HL-60 (cell line): ENCODE measurements around the gene FBXO21.

Experiments used
- DNase-seq, 2 experiments: peaks; one replicate each; pipeline ENCODE4 v3.0.0-alpha.2; 2010 to 2020; ENCODE audit warnings: low read depth in 1 of 2, low spot score in 1 of 2
- H3K27ac ChIP-seq: fragments of 250-450 bp; sonication (Bioruptor Pico); replicated peaks from 2 replicates; pipeline ENCODE4 v1.5.1; 2020; ENCODE audit warnings: mild to moderate bottlenecking, moderate library complexity
- H3K27me3 ChIP-seq: fragments of 250-450 bp; sonication (Bioruptor Pico); 2 replicates; pipeline ENCODE4 v1.5.1; 2021; ENCODE audit warnings: mild to moderate bottlenecking, moderate library complexity; ENCODE audit not compliant: insufficient read depth, poor library complexity, severe bottlenecking
- H3K4me3 ChIP-seq: replicated peaks from 2 replicates; pipeline ENCODE4 v1.5.1; 2011; ENCODE audit warnings: mild to moderate bottlenecking, control low read depth, low read length; ENCODE audit not compliant: insufficient read depth
- GABPA ChIP-seq: IDR thresholded peaks from 2 replicates; pipeline ENCODE4 v1.6.1; 2012; ENCODE audit warnings: low read depth
- POLR2AphosphoS5 ChIP-seq: IDR thresholded peaks from 2 replicates; pipeline ENCODE4 v1.6.1; 2012; ENCODE audit warnings: low read depth
- SPI1 ChIP-seq: IDR thresholded peaks from 2 replicates; pipeline ENCODE4 v1.6.1; 2012; ENCODE audit warnings: low read depth, mild to moderate bottlenecking, borderline replicate concordance
- TF ChIP-seq, protein P1 (sequence below): IDR thresholded peaks from 2 replicates; pipeline ENCODE4 v1.6.1; 2012; ENCODE audit warnings: low read depth; ENCODE audit not compliant: insufficient replicate concordance
- TF ChIP-seq, protein P2 (sequence below): IDR thresholded peaks from one replicate; pipeline ENCODE4 v1.5.1; 2011; ENCODE audit warnings: low read length, control low read depth, inconsistent platforms; ENCODE audit not compliant: insufficient read depth

The FBXO21 gene

DNA sequence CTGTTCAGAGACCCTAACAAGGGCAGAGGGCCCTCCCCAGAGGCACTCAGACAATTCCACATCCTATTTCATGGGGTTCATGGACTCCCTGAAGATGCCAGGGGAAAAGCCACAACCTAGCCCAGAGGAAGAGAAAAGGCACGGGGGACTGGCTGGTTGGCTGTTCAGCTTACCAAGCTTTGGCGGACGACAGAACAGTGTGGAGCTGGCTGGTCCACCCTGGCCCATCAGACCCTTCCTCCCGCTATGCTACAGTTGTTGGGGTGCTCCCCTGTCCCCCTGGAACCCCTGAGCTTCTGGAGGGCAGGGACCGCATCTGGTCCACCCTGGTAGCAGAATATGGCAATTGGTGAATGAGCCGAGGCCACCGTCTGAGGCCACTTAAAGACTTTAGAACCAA, 97.4 kb downstream of the FBXO21 start:
- DNase-seq, result no peak
- Histone ChIP-seq H3K27ac (no peak overlapping the region), H3K27me3 (no peaks in the 10 kb centered on the region), H3K4me3 (no peak overlapping the region)
- TF ChIP-seq SPI1 (no peak), GABPA (no peak), POLR2AphosphoS5 (no peak)
- TF ChIP-seq, protein P1, sequence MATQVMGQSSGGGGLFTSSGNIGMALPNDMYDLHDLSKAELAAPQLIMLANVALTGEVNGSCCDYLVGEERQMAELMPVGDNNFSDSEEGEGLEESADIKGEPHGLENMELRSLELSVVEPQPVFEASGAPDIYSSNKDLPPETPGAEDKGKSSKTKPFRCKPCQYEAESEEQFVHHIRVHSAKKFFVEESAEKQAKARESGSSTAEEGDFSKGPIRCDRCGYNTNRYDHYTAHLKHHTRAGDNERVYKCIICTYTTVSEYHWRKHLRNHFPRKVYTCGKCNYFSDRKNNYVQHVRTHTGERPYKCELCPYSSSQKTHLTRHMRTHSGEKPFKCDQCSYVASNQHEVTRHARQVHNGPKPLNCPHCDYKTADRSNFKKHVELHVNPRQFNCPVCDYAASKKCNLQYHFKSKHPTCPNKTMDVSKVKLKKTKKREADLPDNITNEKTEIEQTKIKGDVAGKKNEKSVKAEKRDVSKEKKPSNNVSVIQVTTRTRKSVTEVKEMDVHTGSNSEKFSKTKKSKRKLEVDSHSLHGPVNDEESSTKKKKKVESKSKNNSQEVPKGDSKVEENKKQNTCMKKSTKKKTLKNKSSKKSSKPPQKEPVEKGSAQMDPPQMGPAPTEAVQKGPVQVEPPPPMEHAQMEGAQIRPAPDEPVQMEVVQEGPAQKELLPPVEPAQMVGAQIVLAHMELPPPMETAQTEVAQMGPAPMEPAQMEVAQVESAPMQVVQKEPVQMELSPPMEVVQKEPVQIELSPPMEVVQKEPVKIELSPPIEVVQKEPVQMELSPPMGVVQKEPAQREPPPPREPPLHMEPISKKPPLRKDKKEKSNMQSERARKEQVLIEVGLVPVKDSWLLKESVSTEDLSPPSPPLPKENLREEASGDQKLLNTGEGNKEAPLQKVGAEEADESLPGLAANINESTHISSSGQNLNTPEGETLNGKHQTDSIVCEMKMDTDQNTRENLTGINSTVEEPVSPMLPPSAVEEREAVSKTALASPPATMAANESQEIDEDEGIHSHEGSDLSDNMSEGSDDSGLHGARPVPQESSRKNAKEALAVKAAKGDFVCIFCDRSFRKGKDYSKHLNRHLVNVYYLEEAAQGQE, result no peak
- TF ChIP-seq, protein P2, sequence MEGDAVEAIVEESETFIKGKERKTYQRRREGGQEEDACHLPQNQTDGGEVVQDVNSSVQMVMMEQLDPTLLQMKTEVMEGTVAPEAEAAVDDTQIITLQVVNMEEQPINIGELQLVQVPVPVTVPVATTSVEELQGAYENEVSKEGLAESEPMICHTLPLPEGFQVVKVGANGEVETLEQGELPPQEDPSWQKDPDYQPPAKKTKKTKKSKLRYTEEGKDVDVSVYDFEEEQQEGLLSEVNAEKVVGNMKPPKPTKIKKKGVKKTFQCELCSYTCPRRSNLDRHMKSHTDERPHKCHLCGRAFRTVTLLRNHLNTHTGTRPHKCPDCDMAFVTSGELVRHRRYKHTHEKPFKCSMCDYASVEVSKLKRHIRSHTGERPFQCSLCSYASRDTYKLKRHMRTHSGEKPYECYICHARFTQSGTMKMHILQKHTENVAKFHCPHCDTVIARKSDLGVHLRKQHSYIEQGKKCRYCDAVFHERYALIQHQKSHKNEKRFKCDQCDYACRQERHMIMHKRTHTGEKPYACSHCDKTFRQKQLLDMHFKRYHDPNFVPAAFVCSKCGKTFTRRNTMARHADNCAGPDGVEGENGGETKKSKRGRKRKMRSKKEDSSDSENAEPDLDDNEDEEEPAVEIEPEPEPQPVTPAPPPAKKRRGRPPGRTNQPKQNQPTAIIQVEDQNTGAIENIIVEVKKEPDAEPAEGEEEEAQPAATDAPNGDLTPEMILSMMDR, result no peak

DNA sequence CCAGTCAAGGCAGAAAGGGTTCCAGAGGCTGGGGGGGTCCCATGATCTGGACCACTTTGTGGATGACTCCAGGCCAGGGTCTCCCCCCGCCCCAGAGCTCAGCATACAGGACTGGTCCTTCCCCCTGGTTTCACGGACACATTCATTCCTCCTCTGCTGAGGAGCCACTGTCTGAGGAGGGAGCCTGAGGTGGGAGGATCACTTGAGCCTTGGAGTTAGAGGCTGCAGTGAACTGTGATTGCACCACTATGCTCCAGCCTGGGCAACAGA, 97.8 kb downstream of the FBXO21 start:
- TF ChIP-seq, protein P2, result no peak
- no peak for TF ChIP-seq GABPA
- Histone ChIP-seq H3K27ac (no peak overlapping the region), H3K27me3 (no peaks in the 10 kb centered on the region), H3K4me3 (no peak overlapping the region)
- DNase-seq, result no peak
